MCF 10A (cell line): ENCODE data around the gene EPO. TPM values are rescaled to one million over a fixed set of nuclear protein-coding genes. Genes with fewer than 3 reads are reported as not detected.

Source experiments
- BruUV-seq: library from RNA; stranded (reverse); fragments of 400-500 nt; replicated peaks from 2 replicates; lab custom pipeline; 2021; lab: Mats Ljungman, UMichigan
- CTCF ChIA-PET: fragments of 300-600 bp; sonication (Branson Sonifier 250); formaldehyde crosslinking; extraction: SDS; loops from one replicate; lab custom pipeline; 2021; ENCODE audit warnings: antibody characterized with exemption, inconsistent platforms; lab: Yijun Ruan, JAX
- POLR2A ChIA-PET: fragments of 300-600, 350-650 bp; sonication (Branson Sonifier 250); formaldehyde crosslinking; extraction: SDS; loops from one replicate; lab custom pipeline; 2020; ENCODE audit warnings: antibody characterized with exemption, inconsistent platforms; lab: Yijun Ruan, JAX
- DNase-seq: peaks from one replicate; pipeline ENCODE4 v3.0.0-alpha.2; 2018; ENCODE audit not compliant: unreplicated experiment
- H3K27ac Mint-ChIP-seq: one replicate; pipeline ENCODE4 v1.8.0; 2022; ENCODE audit warnings: mild to moderate bottlenecking, low read depth, mixed read lengths; ENCODE audit not compliant: unreplicated experiment
- H3K27me3 Mint-ChIP-seq: one replicate; pipeline ENCODE4 v1.8.0; 2022; ENCODE audit warnings: mixed read lengths; ENCODE audit not compliant: insufficient read depth, unreplicated experiment
- H3K36me3 Mint-ChIP-seq: one replicate; pipeline ENCODE4 v1.8.0; 2022; ENCODE audit warnings: mild to moderate bottlenecking, moderate library complexity, mixed read lengths; ENCODE audit not compliant: insufficient read depth, unreplicated experiment
- H3K4me1 Mint-ChIP-seq: one replicate; pipeline ENCODE4 v1.8.0; 2022; ENCODE audit warnings: mixed read lengths; ENCODE audit not compliant: insufficient read depth, unreplicated experiment
- H3K4me3 Mint-ChIP-seq: one replicate; pipeline ENCODE4 v1.8.0; 2022; ENCODE audit warnings: mild to moderate bottlenecking, moderate library complexity, mixed read lengths; ENCODE audit not compliant: unreplicated experiment
- H3K9me3 Mint-ChIP-seq: one replicate; pipeline ENCODE4 v1.8.0; 2022; ENCODE audit warnings: mixed read lengths; ENCODE audit not compliant: unreplicated experiment
- CTCF ChIP-seq: fragments of 200-600 bp; IDR thresholded peaks from one replicate; pipeline ENCODE4 v1.8.0; 2022; ENCODE audit warnings: antibody characterized with exemption, mild to moderate bottlenecking; ENCODE audit not compliant: unreplicated experiment
- intact Hi-C: fragments of 100-400 bp; cut with micrococcal nuclease; formaldehyde crosslinking; loops from 2 replicates; pipeline ENCODE4 v1.14.1; 2022
- total RNA-seq: library from RNA; stranded (reverse); gene quantifications from 2 replicates; pipeline ENCODE4 v1.2.3, GENCODE V29; 2022

The EPO gene
- total RNA-seq, 1 experiment from 2014 or later = not detected

GRCh38 chr7:100689230-100690135 is 30.8 kb upstream of the EPO start:
- Mint-ChIP-seq H3K9me3 (no peaks in the 10 kb centered on the region), H3K36me3 (peaks cover 52% of the 10 kb centered on the region), H3K4me3 (no peak overlapping the region), H3K4me1 (peaks cover 19% of the 10 kb centered on the region), H3K27me3 (no peaks in the 10 kb centered on the region), H3K27ac (no peak overlapping the region)
- intact Hi-C loops = loop anchor here (5.0 kb wide), 2 partner anchors 87 to 222 kb away; partner anchors contain the start of gene PCOLCE
- TF ChIP-seq CTCF = no peak
- POLR2A ChIA-PET = interaction anchor here (0.7 to 7.6 kb wide), 5 partner anchors 15 to 126 kb away, joined by 3 to 57 read pairs (median 4); partner anchors contain the start of genes MOSPD3 and POP7
- no peak for DNase-seq
- BruUV-seq = no TSS peak
- CTCF ChIA-PET = interaction anchor here (0.5 to 7.2 kb wide), 10 partner anchors 11 to 243 kb away, joined by 3 to 103 read pairs (median 12); partner anchors contain the start of genes MOSPD3, POP7 and SLC12A9

- peak overlapping the region; percentile 92 for H3K27ac Mint-ChIP-seq
- TF ChIP-seq CTCF = peak; percentile 81
- no peaks in the 10 kb centered on the region for H3K27me3 Mint-ChIP-seq
Measured at GRCh38 chr7:100691676-100692577, 28.3 kb upstream of the EPO start.

GRCh38 chr7:100692578-100692961 is 27.7 kb upstream of the EPO start:
- Mint-ChIP-seq H3K36me3 (peaks cover 31% of the 10 kb centered on the region), H3K4me3 (peak overlapping the region; percentile 93), H3K4me1 (peaks cover 19% of the 10 kb centered on the region), H3K9me3 (no peaks in the 10 kb centered on the region), H3K27me3 (no peaks in the 10 kb centered on the region), H3K27ac (peak overlapping the region; percentile 92)
- intact Hi-C loops = loop anchor here (5.0 kb wide), 2 partner anchors 90 to 225 kb away; partner anchors contain the start of gene PCOLCE
- ChIA-PET CTCF (interaction anchor here (0.6 to 7.2 kb wide), 33 partner anchors 13 to 721 kb away, joined by 3 to 103 read pairs (median 4); partner anchors contain the start of genes FBXO24, LRCH4, MOSPD3 and POP7), POLR2A (interaction anchor here (0.7 to 7.6 kb wide), 7 partner anchors 11 to 525 kb away, joined by 3 to 57 read pairs (median 24); partner anchors contain the start of genes FBXO24, GNB2, LRCH4 and POP7)
- DNase-seq = no peak
- BruUV-seq = no TSS peak
- TF ChIP-seq CTCF = no peak

More at GRCh38 chr7:100691676-100692577, 28.3 kb upstream of the EPO start:
- peaks cover 31% of the 10 kb centered on the region for H3K36me3 Mint-ChIP-seq
- H3K4me1 Mint-ChIP-seq = peaks cover 19% of the 10 kb centered on the region
- peak overlapping the region; percentile 93 for H3K4me3 Mint-ChIP-seq
- ChIA-PET POLR2A (interaction anchor here (0.6 to 7.6 kb wide), 8 partner anchors 10 to 526 kb away, joined by 3 to 57 read pairs (median 15); partner anchors contain the start of genes FBXO24, GNB2, LRCH4 and POP7), CTCF (interaction anchor here (0.5 to 7.2 kb wide), 48 partner anchors 13 to 721 kb away, joined by 3 to 103 read pairs (median 4); partner anchors contain the start of genes EPO, FBXO24, LRCH4 and MOSPD3)
- intact Hi-C loops = loop anchor here (1.0 to 5.0 kb wide), 3 partner anchors 90 to 225 kb away; partner anchors contain the start of gene PCOLCE
- H3K9me3 Mint-ChIP-seq = no peaks in the 10 kb centered on the region
- DNase-seq = peak; percentile 82
- BruUV-seq = TSS peak; percentile 52
